Neuron (in vitro differentiated cells): ENCODE measurements around the gene SNX32.

Experiments
- H2AFZ ChIP-seq: one replicate; pipeline ENCODE4 v1.6.1; 2013; ENCODE audit warnings: low read depth, mild to moderate bottlenecking, inconsistent platforms, low read length, moderate library complexity
- H3K27me3 ChIP-seq: one replicate; pipeline ENCODE4 v1.6.1; 2013; ENCODE audit warnings: low read length; ENCODE audit not compliant: insufficient read depth
- H3K36me3 ChIP-seq: one replicate; pipeline ENCODE4 v1.6.1; 2013; ENCODE audit warnings: low read length; ENCODE audit not compliant: insufficient read depth
- H3K4me1 ChIP-seq: one replicate; pipeline ENCODE4 v1.6.1; 2013; ENCODE audit warnings: low read length; ENCODE audit not compliant: insufficient read depth
- H3K4me3 ChIP-seq: 2 replicates; pipeline ENCODE4 v1.5.1; 2013; ENCODE audit warnings: mild to moderate bottlenecking, low read length, moderate library complexity
- H3K9me3 ChIP-seq: one replicate; pipeline ENCODE4 v1.6.1; 2013; ENCODE audit warnings: low read length

Gene SNX32

DNA sequence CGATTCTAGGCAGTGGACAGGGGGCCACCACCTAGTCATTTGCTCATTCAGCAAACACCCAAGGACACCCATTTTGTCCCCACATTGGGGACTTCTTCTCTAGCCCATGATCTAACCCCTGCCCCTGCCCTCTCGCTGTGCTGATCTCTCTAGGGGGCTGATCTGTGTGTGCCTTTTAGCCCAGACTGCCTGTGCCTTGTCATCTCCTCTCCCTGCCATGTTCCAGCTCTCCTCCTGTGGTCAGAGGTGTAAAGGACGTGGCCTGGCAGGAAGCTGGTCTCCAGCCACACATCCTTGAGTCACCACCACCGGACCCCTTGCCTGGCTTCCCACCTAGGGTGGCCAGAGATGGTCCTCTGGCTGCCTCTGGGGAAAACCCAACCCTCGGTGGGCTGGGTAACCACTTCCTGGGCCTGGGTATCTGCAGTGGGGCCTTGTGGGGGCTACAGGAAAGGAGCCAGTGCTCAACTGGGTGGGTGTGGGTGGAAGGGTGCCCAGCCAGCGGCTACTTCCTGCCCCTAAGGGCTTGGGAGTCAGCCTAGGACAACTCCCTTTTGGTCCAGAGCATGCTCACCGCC is 47.2 kb downstream of the SNX32 start:
- Histone ChIP-seq H3K4me1 (peaks cover 2% of the 10 kb centered on the region), H3K36me3 (peaks cover 32% of the 10 kb centered on the region), H3K4me3 (no peak overlapping the region), H3K27me3 (no peaks in the 10 kb centered on the region), H2AFZ (no peak overlapping the region), H3K9me3 (no peaks in the 10 kb centered on the region)

DNA sequence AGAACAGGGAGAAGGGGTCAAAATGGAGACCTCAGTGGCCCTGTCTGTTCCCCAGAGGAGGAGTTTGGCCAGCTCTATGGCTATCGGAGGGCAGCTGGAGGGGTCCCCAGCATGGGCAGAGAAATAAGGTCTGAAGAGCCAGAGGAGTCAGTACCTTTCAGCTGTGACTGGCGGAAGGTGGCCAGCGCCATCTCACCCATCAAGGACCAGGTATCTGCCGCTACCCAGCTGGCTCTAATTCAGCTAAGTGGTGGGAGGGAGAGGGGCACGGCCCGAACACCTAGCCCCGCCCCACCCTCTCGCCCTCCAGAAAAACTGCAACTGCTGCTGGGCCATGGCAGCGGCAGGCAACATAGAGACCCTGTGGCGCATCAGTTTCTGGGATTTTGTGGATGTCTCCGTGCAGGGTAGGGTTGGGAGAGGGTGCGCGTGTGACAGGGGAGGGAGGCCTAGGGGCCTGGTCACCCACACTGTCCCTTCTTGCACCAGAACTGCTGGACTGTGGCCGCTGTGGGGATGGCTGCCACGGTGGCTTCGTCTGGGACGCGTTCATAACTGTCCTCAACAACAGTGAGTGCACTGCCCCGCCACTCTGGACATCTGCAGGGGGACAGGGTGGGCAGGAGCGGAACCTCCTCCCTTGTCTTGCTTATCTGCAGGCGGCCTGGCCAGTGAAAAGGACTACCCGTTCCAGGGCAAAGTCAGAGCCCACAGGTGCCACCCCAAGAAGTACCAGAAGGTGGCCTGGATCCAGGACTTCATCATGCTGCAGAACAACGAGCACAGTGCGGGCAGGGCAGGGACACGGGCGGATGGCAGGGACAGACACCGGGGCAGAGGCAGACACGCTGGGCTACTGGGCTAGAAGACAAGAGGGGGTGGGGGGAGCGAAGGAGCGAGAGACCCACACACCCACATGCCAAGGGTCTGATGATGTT is 48.6 kb downstream of the SNX32 start:
- no peak overlapping the region for H3K4me3 ChIP-seq
- no peak overlapping the region for H2AFZ ChIP-seq
- no peaks in the 10 kb centered on the region for H3K9me3 ChIP-seq
- no peaks in the 10 kb centered on the region for H3K27me3 ChIP-seq
- peaks cover 9% of the 10 kb centered on the region for H3K4me1 ChIP-seq
- peaks cover 41% of the 10 kb centered on the region for H3K36me3 ChIP-seq

DNA sequence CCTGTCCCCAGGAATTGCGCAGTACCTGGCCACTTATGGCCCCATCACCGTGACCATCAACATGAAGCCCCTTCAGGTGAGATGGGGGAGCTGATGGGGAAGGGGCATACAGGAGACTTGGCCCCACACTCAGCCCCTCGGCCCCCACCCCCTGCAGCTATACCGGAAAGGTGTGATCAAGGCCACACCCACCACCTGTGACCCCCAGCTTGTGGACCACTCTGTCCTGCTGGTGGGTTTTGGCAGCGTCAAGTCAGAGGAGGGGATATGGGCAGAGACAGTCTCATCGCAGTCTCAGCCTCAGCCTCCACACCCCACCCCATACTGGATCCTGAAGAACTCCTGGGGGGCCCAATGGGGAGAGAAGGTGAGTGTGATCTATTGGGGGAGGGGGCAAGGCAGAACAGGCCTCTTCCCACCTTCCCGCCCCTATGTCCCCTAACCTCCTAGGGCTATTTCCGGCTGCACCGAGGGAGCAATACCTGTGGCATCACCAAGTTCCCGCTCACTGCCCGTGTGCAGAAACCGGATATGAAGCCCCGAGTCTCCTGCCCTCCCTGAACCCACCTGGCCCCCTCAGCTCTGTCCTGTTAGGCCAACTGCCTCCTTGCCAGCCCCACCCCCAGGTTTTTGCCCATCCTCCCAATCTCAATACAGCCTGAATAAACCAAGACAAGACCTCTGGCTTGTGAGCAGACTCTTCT is 49.4 kb downstream of the SNX32 start:
- no peaks in the 10 kb centered on the region for H3K27me3 ChIP-seq
- peaks cover 11% of the 10 kb centered on the region for H3K4me1 ChIP-seq
- H3K9me3 ChIP-seq, result no peaks in the 10 kb centered on the region
- peaks cover 41% of the 10 kb centered on the region for H3K36me3 ChIP-seq
- H3K4me3 ChIP-seq, result no peak overlapping the region
- H2AFZ ChIP-seq, result no peak overlapping the region

DNA sequence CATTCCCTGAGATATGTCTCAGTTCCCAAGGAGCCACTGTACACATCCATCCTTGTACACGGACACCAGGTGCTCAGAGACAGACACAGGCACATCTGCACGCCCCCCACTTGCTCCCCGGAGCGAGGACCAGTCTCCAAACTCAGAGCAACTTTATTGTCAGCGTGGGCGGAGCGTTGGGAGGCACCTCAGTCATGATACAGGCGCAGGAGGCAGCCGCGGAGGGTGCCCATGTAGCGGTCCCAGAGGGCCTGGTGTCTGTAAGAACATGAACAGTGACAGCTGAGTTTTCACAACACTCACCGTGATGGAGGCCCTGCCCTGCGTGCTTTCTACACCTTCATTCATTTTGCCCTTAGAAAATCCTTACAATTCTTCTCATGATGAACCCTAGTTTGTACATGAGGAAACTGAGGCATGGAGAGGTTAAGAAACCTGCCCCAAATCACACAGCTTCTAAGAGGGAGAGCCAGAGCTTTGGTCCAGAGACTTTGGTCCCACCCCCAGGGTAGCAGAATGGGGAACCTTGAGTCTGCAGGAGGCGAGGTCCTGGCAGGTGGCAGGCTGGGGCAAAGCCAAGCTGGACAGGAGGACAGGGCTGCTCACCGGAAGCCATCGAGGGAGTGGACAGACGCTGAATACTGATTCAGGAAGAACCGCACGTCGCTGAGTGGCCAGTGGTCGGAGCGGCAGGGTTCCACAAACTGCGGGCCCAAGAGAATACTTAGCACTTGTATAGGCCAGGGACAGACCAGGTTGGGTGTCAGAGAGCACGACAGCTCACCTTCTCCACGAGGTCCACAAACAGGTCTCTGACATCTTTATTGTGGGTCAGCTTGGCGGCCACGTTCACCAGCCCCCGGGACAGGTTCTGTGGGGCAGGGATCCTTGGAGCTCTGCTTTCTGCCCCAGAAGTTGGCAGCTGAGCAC is 50.3 kb downstream of the SNX32 start:
- H3K36me3 ChIP-seq, result peaks cover 41% of the 10 kb centered on the region
- peaks cover 16% of the 10 kb centered on the region for H3K4me1 ChIP-seq
- H2AFZ ChIP-seq, result no peak overlapping the region
- H3K9me3 ChIP-seq, result no peaks in the 10 kb centered on the region
- H3K27me3 ChIP-seq, result no peaks in the 10 kb centered on the region
- H3K4me3 ChIP-seq, result no peak overlapping the region

DNA sequence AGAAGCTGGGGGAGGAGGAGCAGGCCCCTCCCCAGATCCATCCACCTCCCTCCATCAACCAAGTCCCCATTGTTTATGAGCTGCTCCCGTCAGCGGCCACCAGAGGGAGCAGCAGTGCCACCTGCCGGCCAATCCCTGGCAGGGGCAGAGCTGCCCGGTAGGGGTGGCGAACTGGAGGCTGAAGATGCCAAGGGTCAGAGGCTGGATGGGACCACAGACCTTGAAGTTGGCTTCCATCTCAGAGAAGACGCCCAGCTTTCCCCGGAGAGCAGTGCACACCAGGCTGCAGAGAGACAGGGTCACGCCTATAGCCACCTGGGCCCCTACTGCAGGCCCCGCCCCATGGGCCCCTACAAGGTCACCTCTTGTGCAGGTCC is 50.9 kb downstream of the SNX32 start:
- Histone ChIP-seq H2AFZ (no peak overlapping the region), H3K27me3 (no peaks in the 10 kb centered on the region), H3K4me3 (no peak overlapping the region), H3K9me3 (no peaks in the 10 kb centered on the region), H3K36me3 (peaks cover 41% of the 10 kb centered on the region), H3K4me1 (peaks cover 21% of the 10 kb centered on the region)

DNA sequence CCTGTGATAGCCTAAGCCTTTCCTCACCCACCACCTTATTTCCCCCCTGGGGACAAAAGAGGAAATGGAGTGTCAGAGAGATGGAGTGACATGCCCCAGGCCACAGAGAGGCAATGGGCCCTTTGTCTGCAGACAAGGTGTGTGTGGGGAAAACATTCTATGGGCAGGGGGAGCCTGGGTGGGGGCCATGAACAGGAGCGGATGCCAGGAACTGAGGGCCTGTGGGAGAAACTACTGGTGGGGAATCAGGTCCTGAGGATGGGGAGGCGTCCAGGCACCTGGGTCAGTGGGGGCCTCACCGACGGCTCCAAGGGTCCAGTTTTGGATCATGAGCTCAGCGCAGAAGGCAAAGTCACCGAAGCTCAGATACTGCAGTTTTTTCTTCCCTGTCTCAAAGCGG is 51.5 kb downstream of the SNX32 start:
- Histone ChIP-seq H3K4me1 (peaks cover 27% of the 10 kb centered on the region), H3K27me3 (no peaks in the 10 kb centered on the region), H2AFZ (no peak overlapping the region), H3K36me3 (peaks cover 41% of the 10 kb centered on the region), H3K9me3 (no peaks in the 10 kb centered on the region), H3K4me3 (no peak overlapping the region)

DNA sequence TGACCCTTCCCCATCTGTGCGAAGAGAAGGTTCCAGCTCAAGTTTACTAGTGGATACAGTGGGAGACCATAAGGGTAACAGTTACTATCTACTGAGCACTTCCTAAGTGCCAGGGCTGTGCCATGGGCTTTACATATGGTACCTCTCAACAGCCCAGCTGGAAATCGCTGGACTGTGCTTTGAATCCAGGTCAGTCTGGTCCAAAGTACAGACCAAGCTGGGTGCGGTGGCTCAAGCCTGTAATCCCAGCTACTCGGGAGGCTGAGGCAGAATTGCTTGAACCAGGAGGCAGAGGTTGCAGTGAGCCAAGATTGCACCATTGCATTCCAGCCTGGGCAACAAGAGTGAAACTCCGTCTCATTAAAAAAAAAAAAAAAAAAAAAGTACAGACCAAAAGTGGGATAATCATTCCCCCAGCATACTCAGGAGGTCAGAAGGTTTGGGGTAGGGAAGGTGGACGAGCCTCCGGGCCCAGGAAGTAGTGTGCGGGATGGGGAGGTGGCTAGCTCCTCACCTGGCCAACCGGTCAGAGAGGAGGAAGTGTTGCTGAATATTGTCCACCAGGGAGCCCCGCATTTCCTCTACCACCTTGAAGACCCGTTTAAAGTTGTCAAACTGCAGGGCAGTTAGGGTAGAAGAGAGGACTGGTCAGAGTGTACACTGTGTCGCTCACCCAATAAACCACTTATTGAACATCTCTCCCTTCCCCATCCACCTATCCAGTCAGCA is 52.2 kb downstream of the SNX32 start:
- Histone ChIP-seq H3K4me3 (no peak overlapping the region), H3K9me3 (no peaks in the 10 kb centered on the region), H3K27me3 (no peaks in the 10 kb centered on the region), H2AFZ (no peak overlapping the region), H3K36me3 (peaks cover 41% of the 10 kb centered on the region), H3K4me1 (peaks cover 27% of the 10 kb centered on the region)

DNA sequence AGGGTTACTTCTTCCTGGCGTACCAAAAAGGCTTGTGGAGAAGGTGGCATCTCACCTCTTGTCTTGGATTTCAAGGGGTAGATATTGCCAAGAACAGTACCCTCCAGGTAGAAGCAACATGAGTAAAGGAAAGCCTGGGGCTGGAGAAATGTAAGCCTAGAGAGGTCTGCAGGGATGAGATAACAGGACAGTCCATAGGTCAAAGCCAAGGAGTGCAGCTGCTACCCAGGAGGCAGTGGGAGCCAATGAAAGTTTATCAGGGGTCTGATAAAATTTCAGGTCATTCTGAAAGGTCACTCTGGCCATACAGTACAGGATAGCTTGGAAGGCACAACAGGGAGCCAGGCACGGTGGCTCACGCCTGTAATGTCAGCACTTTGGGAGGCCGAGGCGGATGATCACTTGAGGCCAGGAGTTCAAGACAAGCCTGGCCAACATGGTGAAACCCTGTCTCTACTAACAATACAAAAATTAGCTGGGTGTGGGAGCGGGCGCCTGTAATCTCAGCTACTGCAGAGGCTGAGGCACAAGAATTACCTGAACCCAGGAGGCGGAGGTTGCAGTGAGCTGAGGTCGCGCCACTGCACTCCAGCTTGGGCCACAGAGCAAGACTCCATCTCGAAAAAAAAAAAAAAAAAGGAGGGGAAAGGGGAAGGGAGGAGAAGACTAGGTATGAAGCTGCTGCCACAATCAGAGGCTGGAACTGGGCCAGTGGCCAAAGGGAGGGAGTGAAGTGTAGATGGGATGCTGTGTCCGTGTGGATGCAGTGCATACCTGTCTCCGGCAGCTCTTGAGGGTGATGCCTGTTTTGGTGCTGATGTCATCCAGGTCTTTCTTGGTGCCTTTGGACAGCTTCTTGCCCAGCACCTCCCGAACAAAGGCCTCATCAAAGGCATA is 53.3 kb downstream of the SNX32 start:
- no peak overlapping the region for H2AFZ ChIP-seq
- peaks cover 36% of the 10 kb centered on the region for H3K4me1 ChIP-seq
- H3K36me3 ChIP-seq, result peaks cover 41% of the 10 kb centered on the region
- no peaks in the 10 kb centered on the region for H3K9me3 ChIP-seq
- H3K27me3 ChIP-seq, result no peaks in the 10 kb centered on the region
- H3K4me3 ChIP-seq, result peak overlapping the region; percentile 79

DNA sequence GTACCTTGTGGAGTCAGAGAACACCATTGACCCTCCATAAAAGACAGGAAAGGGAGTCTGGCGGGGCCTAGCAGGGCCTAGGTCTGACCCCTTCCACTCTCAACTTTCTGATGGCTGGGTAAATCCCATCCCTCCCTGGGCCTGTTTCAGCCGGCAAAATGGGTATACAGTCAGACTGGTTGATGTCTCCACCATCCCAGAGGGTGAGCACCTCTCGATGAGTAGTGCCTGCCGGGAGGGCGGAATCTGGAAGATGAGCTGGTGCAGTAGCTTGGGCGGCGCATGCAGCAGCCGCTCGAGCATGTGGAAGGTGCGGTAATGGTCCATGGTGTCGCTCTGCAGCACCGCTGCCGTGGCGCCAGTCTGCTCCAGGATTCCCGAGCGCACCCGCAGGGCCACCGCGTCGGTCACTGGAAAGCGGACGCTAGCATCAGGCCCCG is 54.0 kb downstream of the SNX32 start:
- Histone ChIP-seq H3K9me3 (no peaks in the 10 kb centered on the region), H2AFZ (no peak overlapping the region), H3K27me3 (no peaks in the 10 kb centered on the region), H3K36me3 (peaks cover 36% of the 10 kb centered on the region), H3K4me3 (peak overlapping the region; percentile 79), H3K4me1 (peaks cover 39% of the 10 kb centered on the region)

DNA sequence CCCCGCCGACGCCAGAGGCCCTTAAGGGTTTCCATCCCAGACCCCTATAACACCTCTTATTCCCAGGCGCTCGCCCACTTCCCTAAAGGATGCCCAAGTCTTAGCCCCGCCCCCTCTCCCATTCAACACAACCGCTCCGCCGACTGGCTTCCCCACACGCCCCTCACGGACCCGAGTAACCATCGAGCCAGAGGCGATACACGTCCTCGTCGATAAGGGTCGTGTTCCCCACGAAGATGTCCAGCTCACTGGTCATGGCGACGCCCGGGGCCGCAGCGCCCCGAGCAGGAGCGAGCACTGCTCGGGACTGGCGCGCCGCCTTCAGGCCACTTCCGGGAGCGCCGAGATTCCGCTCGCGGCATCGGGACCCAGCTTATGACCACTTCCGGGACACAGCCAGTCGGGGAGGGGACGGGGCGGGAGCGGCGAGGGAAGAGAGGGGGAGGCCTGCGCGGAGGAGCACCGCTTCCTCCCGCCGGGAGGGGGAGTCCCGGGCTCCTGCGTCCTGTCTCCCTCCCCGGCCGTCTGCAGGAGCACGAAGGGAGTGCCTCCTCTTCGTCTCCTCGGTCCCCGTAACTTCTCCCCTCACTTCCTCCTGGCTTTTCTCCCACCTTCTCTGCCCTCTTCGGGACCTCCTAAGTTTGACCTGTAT is 54.5 kb downstream of the SNX32 start, which contains the start of gene FIBP:
TSS of gene FIBP (minus strand) at position 309 of the 652 bp plus-strand sequence. CDS start at position 256, 53 bp downstream.
- Histone ChIP-seq H3K36me3 (peaks cover 30% of the 10 kb centered on the region), H3K4me1 (peaks cover 39% of the 10 kb centered on the region), H3K27me3 (no peaks in the 10 kb centered on the region), H3K9me3 (no peaks in the 10 kb centered on the region), H3K4me3 (peak within 1 kb of the TSS; percentile 79), H2AFZ (no peak within 1 kb of the TSS)
